ENCODE data around the gene PRSS12. TPM values are rescaled to one million over a fixed set of nuclear protein-coding genes. Genes with fewer than 3 reads are reported as not detected.

The PRSS12 gene
- total RNA-seq, 1 donor from 2014 or later: 8.5 TPM

GRCh38 chr4:118287711-118288451, 64.9 kb downstream of the PRSS12 start:
- Histone ChIP-seq H3K36me3 (peaks cover 1% of the 10 kb centered on the region), H3K27me3 (ENCODE audit: low read depth) (no peaks in the 10 kb centered on the region), H3K9me3 (no peaks in the 10 kb centered on the region), H3K4me3 (no peak overlapping the region), H3K27ac (no peak overlapping the region), H3K4me1 (peaks cover 6% of the 10 kb centered on the region)
- intact Hi-C loops (cut with DNase I): no loop called here
- ATAC-seq (no peak), DNase-seq (no peak)
- no peak for TF ChIP-seq CTCF (IDR thresholded peaks at IDR 0.05)

GRCh38 chr4:118286685-118287084, 66.1 kb downstream of the PRSS12 start:
- Histone ChIP-seq H3K36me3 (peaks cover 11% of the 10 kb centered on the region), H3K9me3 (no peaks in the 10 kb centered on the region), H3K4me1 (peaks cover 18% of the 10 kb centered on the region), H3K4me3 (no peak overlapping the region), H3K27me3 (ENCODE audit: low read depth) (no peaks in the 10 kb centered on the region), H3K27ac (no peak overlapping the region)
- intact Hi-C loops (cut with DNase I): no loop called here
- TF ChIP-seq CTCF (IDR thresholded peaks at IDR 0.05): no peak
- DNase-seq (no peak), ATAC-seq (no peak)

GRCh38 chr4:118285931-118286330, 66.9 kb downstream of the PRSS12 start:
- ATAC-seq (no peak), DNase-seq (no peak)
- Histone ChIP-seq H3K27ac (no peak overlapping the region), H3K9me3 (no peaks in the 10 kb centered on the region), H3K27me3 (ENCODE audit: low read depth) (no peaks in the 10 kb centered on the region), H3K4me3 (no peak overlapping the region), H3K4me1 (peaks cover 26% of the 10 kb centered on the region), H3K36me3 (peaks cover 15% of the 10 kb centered on the region)
- TF ChIP-seq CTCF (IDR thresholded peaks at IDR 0.05): no peak
- intact Hi-C loops (cut with DNase I): no loop called here

GRCh38 chr4:118284169-118284568, 68.6 kb downstream of the PRSS12 start:
- Histone ChIP-seq H3K9me3 (no peaks in the 10 kb centered on the region), H3K27me3 (ENCODE audit: low read depth) (no peaks in the 10 kb centered on the region), H3K27ac (no peak overlapping the region), H3K4me3 (no peak overlapping the region), H3K4me1 (peaks cover 43% of the 10 kb centered on the region), H3K36me3 (peaks cover 25% of the 10 kb centered on the region)
- peak in 1 of 2 donors; percentile 44 for ATAC-seq
- TF ChIP-seq CTCF (IDR thresholded peaks at IDR 0.05): no peak
- intact Hi-C loops (cut with DNase I): no loop called here
- no peak for DNase-seq

- DNase-seq: no peak
- Histone ChIP-seq H3K27ac (no peak overlapping the region), H3K9me3 (no peaks in the 10 kb centered on the region), H3K4me3 (no peak overlapping the region), H3K36me3 (peaks cover 25% of the 10 kb centered on the region), H3K4me1 (peaks cover 43% of the 10 kb centered on the region), H3K27me3 (ENCODE audit: low read depth) (no peaks in the 10 kb centered on the region)
- TF ChIP-seq CTCF (IDR thresholded peaks at IDR 0.05): no peak
- ATAC-seq: no peak
- intact Hi-C loops (cut with DNase I): no loop called here
Measured at GRCh38 chr4:118282692-118283091, 70.1 kb downstream of the PRSS12 start.

All from lower lobe of right lung (tissue), 2 donors.